Stimulated activated memory B cell treated with anti-CD40 and anti-IgM and Interleukin-4, amounts not matched to agents 10 μg/mL and 1 μg/mL and 100 μg/mL, for 72 hours (primary cell): Measurements from ENCODE around the gene BRD2.

ENCODE experiments used
- ATAC-seq: fragments of 150-1000 bp; cut with Tn5 transposase; 2 replicates; pipeline ENCODE4 v1.10.0; 2021
- H3K27ac Mint-ChIP-seq: one replicate; pipeline ENCODE4 v1.8.0; 2022; ENCODE audit warnings: mild to moderate bottlenecking, mixed read lengths
- H3K27me3 Mint-ChIP-seq: one replicate; pipeline ENCODE4 v1.8.0; 2022; ENCODE audit warnings: mixed read lengths
- H3K36me3 Mint-ChIP-seq: one replicate; pipeline ENCODE4 v1.8.0; 2022; ENCODE audit warnings: mixed read lengths
- H3K4me1 Mint-ChIP-seq: one replicate; pipeline ENCODE4 v1.8.0; 2022; ENCODE audit warnings: mixed read lengths
- H3K4me3 Mint-ChIP-seq: one replicate; pipeline ENCODE4 v1.8.0; 2022; ENCODE audit warnings: mild to moderate bottlenecking, moderate library complexity, mixed read lengths
- H3K9me3 Mint-ChIP-seq: one replicate; pipeline ENCODE4 v1.8.0; 2022; ENCODE audit warnings: mixed read lengths

BRD2 gene

GRCh38 chr6:32989368-32989767 lies 21.0 kb downstream of the BRD2 start:
- no peak for ATAC-seq
- Mint-ChIP-seq H3K36me3 (no peaks in the 10 kb centered on the region), H3K4me3 (no peak overlapping the region), H3K27ac (no peak overlapping the region), H3K4me1 (peaks cover 15% of the 10 kb centered on the region), H3K27me3 (no peaks in the 10 kb centered on the region), H3K9me3 (no peaks in the 10 kb centered on the region)

GRCh38 chr6:32991972-32992371 lies 23.6 kb downstream of the BRD2 start:
- H3K4me1 Mint-ChIP-seq = peaks cover 11% of the 10 kb centered on the region
- no peaks in the 10 kb centered on the region for H3K9me3 Mint-ChIP-seq
- no peak overlapping the region for H3K4me3 Mint-ChIP-seq
- no peak overlapping the region for H3K27ac Mint-ChIP-seq
- no peaks in the 10 kb centered on the region for H3K36me3 Mint-ChIP-seq
- no peaks in the 10 kb centered on the region for H3K27me3 Mint-ChIP-seq
- ATAC-seq = no peak

GRCh38 chr6:32993363-32993973 lies 25.1 kb downstream of the BRD2 start:
- Mint-ChIP-seq H3K36me3 (no peaks in the 10 kb centered on the region), H3K4me3 (no peak overlapping the region), H3K9me3 (no peaks in the 10 kb centered on the region), H3K4me1 (peaks cover under 1% of the 10 kb centered on the region), H3K27me3 (no peaks in the 10 kb centered on the region), H3K27ac (no peak overlapping the region)
- no peak for ATAC-seq

- Mint-ChIP-seq H3K27ac (no peak overlapping the region), H3K4me3 (no peak overlapping the region), H3K9me3 (no peaks in the 10 kb centered on the region), H3K4me1 (peaks cover 7% of the 10 kb centered on the region), H3K27me3 (no peaks in the 10 kb centered on the region), H3K36me3 (no peaks in the 10 kb centered on the region)
- ATAC-seq = no peak
Measured at GRCh38 chr6:32995448-32995847, 27.1 kb downstream of the BRD2 start.

GRCh38 chr6:33000055-33000454 lies 31.7 kb downstream of the BRD2 start:
- H3K36me3 Mint-ChIP-seq = peaks cover 10% of the 10 kb centered on the region
- H3K27me3 Mint-ChIP-seq = no peaks in the 10 kb centered on the region
- H3K4me1 Mint-ChIP-seq = peaks cover 23% of the 10 kb centered on the region
- peak; percentile 79 for ATAC-seq
- no peaks in the 10 kb centered on the region for H3K9me3 Mint-ChIP-seq
- H3K4me3 Mint-ChIP-seq = no peak overlapping the region
- peak overlapping the region; percentile 17 for H3K27ac Mint-ChIP-seq

- H3K4me3 Mint-ChIP-seq = no peak overlapping the region
- H3K27ac Mint-ChIP-seq = peak overlapping the region; percentile 11
- peaks cover 22% of the 10 kb centered on the region for H3K36me3 Mint-ChIP-seq
- ATAC-seq = no peak
- no peaks in the 10 kb centered on the region for H3K9me3 Mint-ChIP-seq
- H3K4me1 Mint-ChIP-seq = peaks cover 33% of the 10 kb centered on the region
- H3K27me3 Mint-ChIP-seq = no peaks in the 10 kb centered on the region
Measured at GRCh38 chr6:33001685-33002084, 33.3 kb downstream of the BRD2 start.

- Mint-ChIP-seq H3K4me3 (no peak overlapping the region), H3K27ac (peak overlapping the region; percentile 40), H3K4me1 (peaks cover 60% of the 10 kb centered on the region), H3K36me3 (peaks cover 44% of the 10 kb centered on the region), H3K9me3 (no peaks in the 10 kb centered on the region), H3K27me3 (no peaks in the 10 kb centered on the region)
- ATAC-seq = no peak
Measured at GRCh38 chr6:33004940-33005339, 36.5 kb downstream of the BRD2 start.

- Mint-ChIP-seq H3K27ac (peak overlapping the region; percentile 94), H3K4me1 (peaks cover 51% of the 10 kb centered on the region), H3K9me3 (no peaks in the 10 kb centered on the region), H3K27me3 (no peaks in the 10 kb centered on the region), H3K36me3 (peaks cover 44% of the 10 kb centered on the region), H3K4me3 (peak overlapping the region; percentile 99)
- no peak for ATAC-seq
Measured at GRCh38 chr6:33007831-33008400, 39.5 kb downstream of the BRD2 start.

GRCh38 chr6:33008944-33009861 lies 40.8 kb downstream of the BRD2 start, which contains the start of gene HLA-DOA:
HLA-DOA (minus strand) TSS chr6:33009591.
- Mint-ChIP-seq H3K36me3 (peaks cover 38% of the 10 kb centered on the region), H3K9me3 (no peaks in the 10 kb centered on the region), H3K4me3 (peak within 1 kb of the TSS; percentile 99), H3K4me1 (peaks cover 44% of the 10 kb centered on the region), H3K27ac (peak within 1 kb of the TSS; percentile 94), H3K27me3 (no peaks in the 10 kb centered on the region)
- peak; percentile 98 for ATAC-seq

- no peak for ATAC-seq
- Mint-ChIP-seq H3K27ac (peak overlapping the region; percentile 94), H3K36me3 (peaks cover 33% of the 10 kb centered on the region), H3K27me3 (no peaks in the 10 kb centered on the region), H3K4me1 (peaks cover 54% of the 10 kb centered on the region), H3K9me3 (no peaks in the 10 kb centered on the region), H3K4me3 (no peak overlapping the region)
Measured at GRCh38 chr6:33010356-33010755, 42.0 kb downstream of the BRD2 start.

- ATAC-seq = no peak
- peak overlapping the region; percentile 40 for H3K27ac Mint-ChIP-seq
- no peak overlapping the region for H3K4me3 Mint-ChIP-seq
- no peaks in the 10 kb centered on the region for H3K9me3 Mint-ChIP-seq
- H3K27me3 Mint-ChIP-seq = no peaks in the 10 kb centered on the region
- H3K36me3 Mint-ChIP-seq = peaks cover 5% of the 10 kb centered on the region
- peaks cover 53% of the 10 kb centered on the region for H3K4me1 Mint-ChIP-seq
Measured at GRCh38 chr6:33013608-33014007, 45.2 kb downstream of the BRD2 start.

- no peaks in the 10 kb centered on the region for H3K36me3 Mint-ChIP-seq
- H3K4me1 Mint-ChIP-seq = peaks cover 58% of the 10 kb centered on the region
- H3K27me3 Mint-ChIP-seq = no peaks in the 10 kb centered on the region
- H3K4me3 Mint-ChIP-seq = peak overlapping the region; percentile 46
- no peaks in the 10 kb centered on the region for H3K9me3 Mint-ChIP-seq
- H3K27ac Mint-ChIP-seq = peak overlapping the region; percentile 96
- ATAC-seq = peak; percentile 79
Measured at GRCh38 chr6:33014841-33015634, 46.6 kb downstream of the BRD2 start.

GRCh38 chr6:33015798-33016197 lies 47.4 kb downstream of the BRD2 start:
- Mint-ChIP-seq H3K4me3 (no peak overlapping the region), H3K27ac (peak overlapping the region; percentile 96)
- no peak for ATAC-seq

GRCh38 chr6:33017018-33017417 lies 48.6 kb downstream of the BRD2 start:
- Mint-ChIP-seq H3K9me3 (no peaks in the 10 kb centered on the region), H3K27me3 (no peaks in the 10 kb centered on the region), H3K4me3 (no peak overlapping the region), H3K4me1 (peaks cover 61% of the 10 kb centered on the region), H3K36me3 (no peaks in the 10 kb centered on the region), H3K27ac (peak overlapping the region; percentile 96)
- ATAC-seq = no peak

More at GRCh38 chr6:33015798-33016197, 47.4 kb downstream of the BRD2 start:
- Mint-ChIP-seq H3K36me3 (no peaks in the 10 kb centered on the region), H3K9me3 (no peaks in the 10 kb centered on the region), H3K4me1 (peaks cover 62% of the 10 kb centered on the region), H3K27me3 (no peaks in the 10 kb centered on the region)
